Bronchial epithelial cell (primary cell): ENCODE data around the gene G6PC2. TPM values are rescaled to one million over a fixed set of nuclear protein-coding genes. Genes with fewer than 3 reads are reported as not detected.
A peak's percentile ranks its signal among the peaks of the same experiment; 100 is the strongest.

ENCODE experiments used
- DNase-seq: peaks from one replicate; pipeline ENCODE4 v3.0.0-alpha.2; 2010; ENCODE audit warnings: low read depth
- FAIRE-seq: peaks from 2 replicates; lab custom pipeline; 2011; peaks lifted over from hg19 to GRCh38; lab: Jason Lieb, UNC
- H3K27me3 ChIP-seq: 2 replicates; pipeline ENCODE4 v1.5.1; 2011; ENCODE audit warnings: low read length; ENCODE audit not compliant: control insufficient read depth, insufficient read depth
- H3K36me3 ChIP-seq: 2 replicates; pipeline ENCODE4 v1.5.1; 2011; ENCODE audit warnings: low read length; ENCODE audit not compliant: control insufficient read depth, insufficient read depth
- H3K4me3 ChIP-seq: 2 replicates; pipeline ENCODE4 v1.5.1; 2011; ENCODE audit warnings: mild to moderate bottlenecking, low read depth, low read length, control low read depth
- CTCF ChIP-seq: IDR thresholded peaks from 2 replicates; pipeline ENCODE4 v1.5.1; 2011; ENCODE audit warnings: mild to moderate bottlenecking, moderate library complexity, low read length, control low read depth, inconsistent platforms; ENCODE audit not compliant: insufficient read depth, severe bottlenecking
- total RNA-seq: library from RNA; depleted of rRNA; stranded (reverse); fragments of >200 nt; gene quantifications from 2 replicates; pipeline ENCODE4 v1.2.1, GENCODE V29; 2014

The G6PC2 gene
- total RNA-seq, 1 donor from 2014 or later = not detected

- H3K27me3 ChIP-seq = peaks cover 2% of the 10 kb centered on the region
- no peak for TF ChIP-seq CTCF
- DNase-seq (peak; percentile 44), FAIRE-seq (no peak)
- no peaks in the 10 kb centered on the region for H3K36me3 ChIP-seq
- H3K4me3 ChIP-seq = no peak overlapping the region
Measured at GRCh38 chr2:168934826-168935225, 33.7 kb downstream of the G6PC2 start.

GRCh38 chr2:168935810-168936581 lies 34.9 kb downstream of the G6PC2 start:
- peak; percentile 69 for DNase-seq
- Histone ChIP-seq H3K27me3 (no peaks in the 10 kb centered on the region), H3K36me3 (no peaks in the 10 kb centered on the region), H3K4me3 (no peak overlapping the region)
- no peak for TF ChIP-seq CTCF
- FAIRE-seq = peak; percentile 81

- Histone ChIP-seq H3K36me3 (no peaks in the 10 kb centered on the region), H3K4me3 (no peak overlapping the region), H3K27me3 (no peaks in the 10 kb centered on the region)
- no peak for TF ChIP-seq CTCF
- FAIRE-seq (no peak), DNase-seq (no peak)
Measured at GRCh38 chr2:168939061-168939460, 38.0 kb downstream of the G6PC2 start.

GRCh38 chr2:168939918-168940317 lies 38.8 kb downstream of the G6PC2 start:
- no peaks in the 10 kb centered on the region for H3K36me3 ChIP-seq
- DNase-seq = no peak
- H3K4me3 ChIP-seq = no peak overlapping the region
- no peak for FAIRE-seq
- H3K27me3 ChIP-seq = no peaks in the 10 kb centered on the region
- TF ChIP-seq CTCF = no peak

GRCh38 chr2:168941297-168941696 lies 40.2 kb downstream of the G6PC2 start:
- H3K4me3 ChIP-seq = no peak overlapping the region
- no peak for TF ChIP-seq CTCF
- no peaks in the 10 kb centered on the region for H3K36me3 ChIP-seq
- no peak for DNase-seq
- FAIRE-seq = no peak
- H3K27me3 ChIP-seq = no peaks in the 10 kb centered on the region

- no peak overlapping the region for H3K4me3 ChIP-seq
- no peaks in the 10 kb centered on the region for H3K36me3 ChIP-seq
- FAIRE-seq (no peak), DNase-seq (no peak)
- TF ChIP-seq CTCF = no peak
- H3K27me3 ChIP-seq = no peaks in the 10 kb centered on the region
Measured at GRCh38 chr2:168944065-168944464, 43.0 kb downstream of the G6PC2 start.
